CD4-positive, alpha-beta T cell treated with Interleukin-15 for 1 hour (primary cell): ENCODE results near the gene IMMT.
"Not testable (repeated sequence)": the region's sequence is repeated elsewhere in the genome, so short reads cannot be mapped to it uniquely, and the experiment has no call there.

Experiments
- DNase-seq: peaks from one replicate; pipeline ENCODE4 v3.0.0-alpha.2; 2020

IMMT gene

GRCh38 chr2:86226070-86226469, 30.8 kb upstream of the IMMT start:
- DNase-seq: peak; percentile 36

- DNase-seq: peak; percentile 74
Measured at GRCh38 chr2:86225581-86225980, 30.3 kb upstream of the IMMT start.

- no peak for DNase-seq
Measured at GRCh38 chr2:86224645-86225355, 29.5 kb upstream of the IMMT start.

GRCh38 chr2:86223927-86224560, 28.8 kb upstream of the IMMT start:
- no peak for DNase-seq

GRCh38 chr2:86223140-86223926, 28.1 kb upstream of the IMMT start:
- DNase-seq: no peak

- peak; percentile 55 for DNase-seq
Measured at GRCh38 chr2:86221066-86221684, 25.9 kb upstream of the IMMT start.

GRCh38 chr2:86219896-86220295, 24.6 kb upstream of the IMMT start:
- no peak for DNase-seq

GRCh38 chr2:86218124-86218523, 22.9 kb upstream of the IMMT start:
- no peak for DNase-seq

GRCh38 chr2:86216575-86217555, 21.6 kb upstream of the IMMT start:
- no peak for DNase-seq

- DNase-seq: no peak
Measured at GRCh38 chr2:86214503-86214832, 19.2 kb upstream of the IMMT start.

- DNase-seq: no peak
Measured at GRCh38 chr2:86213699-86214502, 18.6 kb upstream of the IMMT start.

GRCh38 chr2:86213056-86213455, 17.8 kb upstream of the IMMT start:
- DNase-seq: no peak

GRCh38 chr2:86211796-86212188, 16.5 kb upstream of the IMMT start:
- no peak for DNase-seq

GRCh38 chr2:86211033-86211795, 16.0 kb upstream of the IMMT start:
- DNase-seq: no peak

- DNase-seq: no peak
Measured at GRCh38 chr2:86204458-86204857, 9.2 kb upstream of the IMMT start.

GRCh38 chr2:86203614-86204013, 8.4 kb upstream of the IMMT start:
- no peak for DNase-seq

GRCh38 chr2:86202702-86203101, 7.4 kb upstream of the IMMT start:
- no peak for DNase-seq

- DNase-seq: no peak
Measured at GRCh38 chr2:86202336-86202692, 7.1 kb upstream of the IMMT start.

- DNase-seq: no peak
Measured at GRCh38 chr2:86201671-86202335, 6.5 kb upstream of the IMMT start.

- not testable (repeated sequence) for DNase-seq
Measured at GRCh38 chr2:86200564-86200963, 5.3 kb upstream of the IMMT start.
